Brain microvascular endothelial cell (primary cell): Measurements from ENCODE around the gene CMBL.

Source experiments
- DNase-seq: peaks from one replicate; pipeline ENCODE4 v3.0.0-alpha.2; 2020
- H3K27ac ChIP-seq: fragments of 250-450 bp; sonication (Bioruptor Pico); 2 replicates; pipeline ENCODE4 v1.5.1; 2020; ENCODE audit warnings: mild to moderate bottlenecking, moderate library complexity
- H3K27me3 ChIP-seq: fragments of 250-450 bp; sonication (Bioruptor Pico); replicated peaks from 2 replicates; pipeline ENCODE4 v1.5.1; 2020; ENCODE audit warnings: mild to moderate bottlenecking
- H3K36me3 ChIP-seq: fragments of 250-450 bp; sonication (Bioruptor Pico); replicated peaks from 2 replicates; pipeline ENCODE4 v1.5.1; 2020; ENCODE audit warnings: mild to moderate bottlenecking
- H3K4me3 ChIP-seq: 2 replicates; pipeline ENCODE4 v1.5.1; 2011; ENCODE audit warnings: low read depth, mild to moderate bottlenecking, control low read depth, low read length, moderate library complexity
- CTCF ChIP-seq: IDR thresholded peaks from 2 replicates; pipeline ENCODE4 v1.5.1; 2011; ENCODE audit warnings: low read depth, mild to moderate bottlenecking, moderate library complexity, low read length, control low read depth, inconsistent platforms; ENCODE audit errors: missing control alignments
- in situ Hi-C: cut with HindIII; loops from 2 replicates; pipeline ENCODE4 v1.10.0; 2017; ENCODE audit warnings: low sequenced_read_pairs, low pct_ligation_motif_present

The CMBL gene

GRCh38 chr5:10265245-10266109 lies 42.2 kb downstream of the CMBL start:
- H3K4me3 ChIP-seq = no peak overlapping the region
- peaks cover 55% of the 10 kb centered on the region for H3K36me3 ChIP-seq
- no peaks in the 10 kb centered on the region for H3K27me3 ChIP-seq
- no peak for TF ChIP-seq CTCF
- in situ Hi-C loops = no loop called here
- no peak overlapping the region for H3K27ac ChIP-seq
- DNase-seq = no peak

- H3K27ac ChIP-seq = no peak overlapping the region
- TF ChIP-seq CTCF = no peak
- H3K36me3 ChIP-seq = peaks cover 64% of the 10 kb centered on the region
- in situ Hi-C loops = no loop called here
- no peak for DNase-seq
- H3K27me3 ChIP-seq = no peaks in the 10 kb centered on the region
- H3K4me3 ChIP-seq = no peak overlapping the region
These were observed 43.1 kb downstream of the CMBL start for GRCh38 chr5:10264604-10265003.

GRCh38 chr5:10262995-10263394 lies 44.7 kb downstream of the CMBL start:
- in situ Hi-C loops = no loop called here
- H3K27me3 ChIP-seq = no peaks in the 10 kb centered on the region
- DNase-seq = no peak
- H3K36me3 ChIP-seq = peaks cover 80% of the 10 kb centered on the region
- TF ChIP-seq CTCF = no peak
- no peak overlapping the region for H3K4me3 ChIP-seq
- no peak overlapping the region for H3K27ac ChIP-seq

GRCh38 chr5:10262121-10262774 lies 45.5 kb downstream of the CMBL start:
- Histone ChIP-seq H3K27me3 (no peaks in the 10 kb centered on the region), H3K36me3 (peaks cover 87% of the 10 kb centered on the region), H3K27ac (no peak overlapping the region), H3K4me3 (no peak overlapping the region)
- no peak for TF ChIP-seq CTCF
- DNase-seq = no peak
- in situ Hi-C loops = no loop called here

GRCh38 chr5:10261065-10261464 lies 46.6 kb downstream of the CMBL start:
- peaks cover 97% of the 10 kb centered on the region for H3K36me3 ChIP-seq
- no peak for TF ChIP-seq CTCF
- DNase-seq = no peak
- in situ Hi-C loops = no loop called here
- H3K4me3 ChIP-seq = no peak overlapping the region
- H3K27me3 ChIP-seq = no peaks in the 10 kb centered on the region
- H3K27ac ChIP-seq = no peak overlapping the region

- DNase-seq = no peak
- no peak for TF ChIP-seq CTCF
- Histone ChIP-seq H3K4me3 (no peak overlapping the region), H3K27me3 (no peaks in the 10 kb centered on the region), H3K36me3 (peaks cover 97% of the 10 kb centered on the region), H3K27ac (no peak overlapping the region)
- in situ Hi-C loops = no loop called here
These were observed 47.8 kb downstream of the CMBL start for GRCh38 chr5:10259899-10260298.
